CD14-positive monocyte (primary cell): ENCODE results near the gene FBH1. TPM values are rescaled to one million over a fixed set of nuclear protein-coding genes. Genes with fewer than 3 reads are reported as not detected.

Experiments used
- DNase-seq, 3 donors: peaks; one replicate each; pipeline ENCODE4 v3.0.0-alpha.2; 2011 to 2022
- H2AFZ ChIP-seq: 2 replicates; pipeline ENCODE4 v1.6.0; 2012; ENCODE audit warnings: mild to moderate bottlenecking, low read depth, low read length, inconsistent platforms; ENCODE audit not compliant: insufficient read depth, poor library complexity, severe bottlenecking
- H3K27ac ChIP-seq, 2 donors: 1 replicate in 1 of 2; 2 replicates in 1 of 2; pipeline ENCODE4 v1.5.1; 2012 to 2013; ENCODE audit warnings: low read length in 2 of 2, control low read depth in 1 of 2, inconsistent platforms in 1 of 2, low read depth in 1 of 2, mild to moderate bottlenecking in 1 of 2
- H3K27me3 ChIP-seq, 2 donors: one replicate each; pipeline versions ENCODE4 v1.6.0 to v1.6.1; 2011 to 2013; ENCODE audit warnings: low read length in 2 of 2; ENCODE audit not compliant: control insufficient read depth in 2 of 2, insufficient read depth in 2 of 2
- H3K36me3 ChIP-seq, 2 donors: replicated peaks in 1 of 2; 1 replicate in 1 of 2; 2 replicates in 1 of 2; pipeline versions ENCODE4 v1.5.1 to v1.6.1; 2012 to 2013; ENCODE audit warnings: low read length in 2 of 2, control low read depth in 1 of 2, inconsistent platforms in 1 of 2, mild to moderate bottlenecking in 1 of 2; ENCODE audit not compliant: insufficient read depth in 2 of 2, control insufficient read depth in 1 of 2
- H3K4me1 ChIP-seq, 2 donors: 1 replicate in 1 of 2; 2 replicates in 1 of 2; pipeline versions ENCODE4 v1.5.1 to v1.6.1; 2012 to 2013; ENCODE audit warnings: low read length in 2 of 2, control low read depth in 1 of 2, inconsistent platforms in 1 of 2, mild to moderate bottlenecking in 1 of 2, moderate library complexity in 1 of 2; ENCODE audit not compliant: insufficient read depth in 2 of 2, control insufficient read depth in 1 of 2
- H3K4me2 ChIP-seq: replicated peaks from 2 replicates; pipeline ENCODE3; 2012; ENCODE audit warnings: low read length, moderate library complexity, mild to moderate bottlenecking; ENCODE audit not compliant: poor library complexity, severe bottlenecking; ENCODE audit errors: extremely low read depth
- H3K4me3 ChIP-seq, 3 experiments: fragments of 200-600 bp in 1 of 3; sonication (generic) in 1 of 3; replicated peaks in 1 of 3; 1 replicate in 2 of 3; 2 replicates in 1 of 3; pipeline ENCODE4 v1.5.1; 2011 to 2013; ENCODE audit warnings: low read length in 3 of 3, mild to moderate bottlenecking in 3 of 3, control low read depth in 2 of 3, low read depth in 2 of 3, inconsistent platforms in 1 of 3, moderate library complexity in 1 of 3
- H3K79me2 ChIP-seq: 2 replicates; pipeline ENCODE4 v1.6.0; 2012; ENCODE audit warnings: mild to moderate bottlenecking, control low read depth, inconsistent platforms, low read length, moderate library complexity; ENCODE audit not compliant: insufficient read depth
- H3K9ac ChIP-seq: 2 replicates; pipeline ENCODE4 v1.6.0; 2017; ENCODE audit warnings: low read length, mild to moderate bottlenecking; ENCODE audit not compliant: insufficient read depth, poor library complexity, severe bottlenecking
- H3K9me3 ChIP-seq, 2 donors: replicated peaks in 1 of 2; 1 replicate in 1 of 2; 2 replicates in 1 of 2; pipeline versions ENCODE4 v1.5.1 to v1.6.1; 2012 to 2013; ENCODE audit warnings: low read length in 2 of 2, control low read depth in 1 of 2; ENCODE audit not compliant: control insufficient read depth in 1 of 2, insufficient read depth in 1 of 2
- H4K20me1 ChIP-seq: 2 replicates; pipeline ENCODE4 v1.6.0; 2012; ENCODE audit warnings: mild to moderate bottlenecking, low read length, control low read depth, moderate library complexity; ENCODE audit not compliant: insufficient read depth
- H3K27ac Mint-ChIP-seq, 7 donors: one replicate each; pipeline ENCODE4 v1.8.0; 2020; ENCODE audit warnings: mild to moderate bottlenecking in 7 of 7, mixed read lengths in 7 of 7, moderate library complexity in 6 of 7, inconsistent platforms in 2 of 7
- H3K27me3 Mint-ChIP-seq, 3 donors: one replicate each; pipeline ENCODE4 v1.8.0; 2021 to 2022; ENCODE audit warnings: low read depth in 3 of 3, mild to moderate bottlenecking in 3 of 3, mixed read lengths in 3 of 3, moderate library complexity in 3 of 3, inconsistent platforms in 1 of 3
- H3K36me3 Mint-ChIP-seq, 2 donors: one replicate each; pipeline ENCODE4 v1.8.0; 2020; ENCODE audit warnings: mixed read lengths in 2 of 2, inconsistent platforms in 1 of 2, mild to moderate bottlenecking in 1 of 2
- H3K4me1 Mint-ChIP-seq: one replicate; pipeline ENCODE4 v1.8.0; 2020; ENCODE audit warnings: mild to moderate bottlenecking, mixed read lengths
- H3K4me3 Mint-ChIP-seq, 2 donors: one replicate each; pipeline ENCODE4 v1.8.0; 2020; ENCODE audit warnings: mild to moderate bottlenecking in 2 of 2, mixed read lengths in 2 of 2, moderate library complexity in 1 of 2
- H3K9me3 Mint-ChIP-seq, 7 donors: one replicate each; pipeline ENCODE4 v1.8.0; 2020 to 2022; ENCODE audit warnings: mixed read lengths in 7 of 7, mild to moderate bottlenecking in 6 of 7, moderate library complexity in 6 of 7, inconsistent platforms in 2 of 7
- WGBS: methylation state at CpG from one replicate; pipeline ENCODE4 v1.1.5; 2013; ENCODE audit warnings: missing lambda C conversion rate; ENCODE audit not compliant: insufficient coverage; 5-methylcytosine and 5-hydroxymethylcytosine counted together
- intact Hi-C, 2 donors: fragments of 100-400 bp; cut with micrococcal nuclease; formaldehyde crosslinking; loops; one replicate each; pipeline versions ENCODE4 v1.15.0 to v1.15.1; 2023
- polyA plus RNA-seq, 3 donors: library from polyadenylated mRNA; depleted of rRNA in 1 of 3; unstranded in 2 of 3; stranded (reverse) in 1 of 3; fragments of 300-500 nt in 2 of 3; fragments of >200 nt in 1 of 3; fragmentation: Illumina TruSeq in 2 of 3; gene quantifications; 1 replicate in 2 of 3; 2 replicates in 1 of 3; pipeline ENCODE4 v1.2.3, GENCODE V29; 2012 to 2021
- TF ChIP-seq, protein P1 (sequence below): fragments of 200-600 bp; IDR thresholded peaks from one replicate; pipeline ENCODE4 v1.8.0; 2022; ENCODE audit warnings: antibody characterized with exemption, mild to moderate bottlenecking

Gene FBH1
- polyA plus RNA-seq, 3 donors, result 33.9 to 73.3 (median 48.3) TPM

DNA sequence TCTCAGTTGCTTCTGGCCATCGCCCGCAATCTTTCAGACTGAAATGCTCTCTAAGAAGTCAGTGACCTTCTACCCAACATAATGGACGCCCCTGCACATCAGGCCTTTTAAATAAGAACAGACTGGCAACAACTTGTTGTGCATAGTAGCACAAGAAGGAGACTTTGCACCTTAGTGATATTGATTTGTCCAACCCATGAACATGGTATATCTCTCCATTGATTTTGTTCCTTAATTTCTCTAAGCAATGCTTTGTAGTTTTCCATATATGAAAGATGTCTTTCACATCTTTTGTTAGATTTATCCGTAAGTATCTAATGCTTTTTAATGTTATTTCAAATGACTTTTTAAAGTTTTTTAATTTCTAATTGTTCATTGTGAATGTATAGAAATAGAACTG, 83.0 kb downstream of the FBH1 start:
- no CpG with 5 or more reads among the region's 4 CpGs for WGBS
- H3K27ac Mint-ChIP-seq, result no peak overlapping the region

DNA sequence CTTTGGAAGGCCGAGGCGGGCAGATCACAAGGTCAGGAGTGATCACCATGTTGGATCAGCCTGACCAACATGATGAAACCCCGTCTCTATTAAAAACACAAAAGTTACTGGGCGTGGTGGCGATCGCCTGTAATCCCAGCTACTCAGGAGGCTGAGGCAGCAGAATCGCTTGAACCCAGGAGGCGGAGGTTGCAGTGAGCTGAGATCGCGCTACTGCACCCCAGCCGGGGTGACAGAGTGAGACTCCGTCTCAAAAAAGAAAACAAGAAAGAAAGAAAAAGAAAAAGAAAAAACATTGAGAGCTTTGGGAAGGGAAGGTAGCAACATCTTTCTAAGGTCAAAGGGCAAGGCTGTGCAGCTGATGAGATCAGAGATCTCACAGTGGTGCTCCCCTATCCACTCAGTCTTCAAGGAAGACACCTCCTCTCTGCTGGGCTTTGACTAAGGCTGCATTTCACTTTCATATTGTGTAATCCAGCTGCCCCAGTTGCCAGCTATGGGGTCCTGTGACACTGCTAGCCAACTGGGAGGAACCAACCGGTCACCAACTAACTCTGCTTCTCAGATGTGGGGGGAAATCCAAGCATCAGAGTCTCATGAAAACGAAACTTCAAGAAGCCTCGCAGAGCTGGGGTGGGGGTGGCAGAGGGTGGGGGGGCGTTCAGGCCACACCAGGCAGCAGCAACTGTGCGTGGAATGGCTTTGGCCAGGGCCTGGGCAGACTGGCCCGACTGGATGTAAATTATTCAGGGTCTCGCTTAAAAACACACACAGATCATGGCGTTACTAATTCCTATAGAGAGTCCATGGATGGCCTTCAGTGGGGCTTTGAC, 85.8 kb downstream of the FBH1 start:
- peaks cover 39% of the 10 kb centered on the region for H3K4me1 Mint-ChIP-seq
- H3K4me3 Mint-ChIP-seq, result peak overlapping the region; percentile 98 to 99
- peaks cover 43% of the 10 kb centered on the region for H3K79me2 ChIP-seq
- peak overlapping the region; percentile 71 to 97 (median 96) for H3K4me3 ChIP-seq
- peak overlapping the region; percentile 86 for H3K9ac ChIP-seq
- intact Hi-C loops, result loop anchor here in 1 of 2 donors (2.0 to 10.0 kb wide), 2 partner anchors 87 to 291 kb away; partner anchors contain the start of genes ANKRD16 and TASOR2
- no peaks in the 10 kb centered on the region for H3K36me3 ChIP-seq
- WGBS, result 61% methylated on average over 16 of the region's 20 CpGs
- H3K27me3 ChIP-seq, result peaks cover 0 to 3% of the 10 kb centered on the region in 2 donors
- peak overlapping the region; percentile 89 to 95 (median 93) for H3K27ac Mint-ChIP-seq
- H3K27ac ChIP-seq, result peak overlapping the region; percentile 68 to 86
- TF ChIP-seq, protein P1, sequence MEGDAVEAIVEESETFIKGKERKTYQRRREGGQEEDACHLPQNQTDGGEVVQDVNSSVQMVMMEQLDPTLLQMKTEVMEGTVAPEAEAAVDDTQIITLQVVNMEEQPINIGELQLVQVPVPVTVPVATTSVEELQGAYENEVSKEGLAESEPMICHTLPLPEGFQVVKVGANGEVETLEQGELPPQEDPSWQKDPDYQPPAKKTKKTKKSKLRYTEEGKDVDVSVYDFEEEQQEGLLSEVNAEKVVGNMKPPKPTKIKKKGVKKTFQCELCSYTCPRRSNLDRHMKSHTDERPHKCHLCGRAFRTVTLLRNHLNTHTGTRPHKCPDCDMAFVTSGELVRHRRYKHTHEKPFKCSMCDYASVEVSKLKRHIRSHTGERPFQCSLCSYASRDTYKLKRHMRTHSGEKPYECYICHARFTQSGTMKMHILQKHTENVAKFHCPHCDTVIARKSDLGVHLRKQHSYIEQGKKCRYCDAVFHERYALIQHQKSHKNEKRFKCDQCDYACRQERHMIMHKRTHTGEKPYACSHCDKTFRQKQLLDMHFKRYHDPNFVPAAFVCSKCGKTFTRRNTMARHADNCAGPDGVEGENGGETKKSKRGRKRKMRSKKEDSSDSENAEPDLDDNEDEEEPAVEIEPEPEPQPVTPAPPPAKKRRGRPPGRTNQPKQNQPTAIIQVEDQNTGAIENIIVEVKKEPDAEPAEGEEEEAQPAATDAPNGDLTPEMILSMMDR, result no peak
- DNase-seq, result peak; percentile 78 to 95 (median 79)
- no peaks in the 10 kb centered on the region for H3K9me3 Mint-ChIP-seq
- no peaks in the 10 kb centered on the region for H3K9me3 ChIP-seq
- peaks cover 12% of the 10 kb centered on the region for H4K20me1 ChIP-seq
- peaks cover 0 to 8% of the 10 kb centered on the region in 2 donors for H3K36me3 Mint-ChIP-seq
- peak overlapping the region; percentile 95 for H2AFZ ChIP-seq
- peaks cover 5 to 7% (median 6%) of the 10 kb centered on the region in 3 donors for H3K27me3 Mint-ChIP-seq
- peak overlapping the region; percentile 97 for H3K4me2 ChIP-seq
- peaks cover 24 to 38% of the 10 kb centered on the region in 2 donors for H3K4me1 ChIP-seq

More for the DNA sequence above, 83.0 kb downstream of the FBH1 start:
- no peaks in the 10 kb centered on the region for H3K9me3 ChIP-seq
- H3K4me1 Mint-ChIP-seq, result peaks cover 40% of the 10 kb centered on the region
- TF ChIP-seq, protein P1, result no peak
- H3K27me3 ChIP-seq, result no peaks in the 10 kb centered on the region
- no peak overlapping the region for H3K4me3 ChIP-seq
- peaks cover 23% of the 10 kb centered on the region for H4K20me1 ChIP-seq
- H3K9me3 Mint-ChIP-seq, result no peaks in the 10 kb centered on the region
- H3K4me1 ChIP-seq, result peaks cover 21 to 33% of the 10 kb centered on the region in 2 donors
- no peak overlapping the region for H3K4me2 ChIP-seq
- peaks cover 61% of the 10 kb centered on the region for H3K79me2 ChIP-seq
- H3K27ac ChIP-seq, result no peak overlapping the region
- H3K36me3 Mint-ChIP-seq, result peaks cover 7 to 20% of the 10 kb centered on the region in 2 donors
- peaks cover 0 to under 1% (median under 1%) of the 10 kb centered on the region in 3 donors for H3K27me3 Mint-ChIP-seq
- intact Hi-C loops, result loop anchor here in 1 of 2 donors (10.0 kb wide), 1 partner anchor 288 kb away; the partner anchor contains the start of gene TASOR2
- DNase-seq, result no peak
- no peak overlapping the region for H3K9ac ChIP-seq
- peaks cover 0 to 9% of the 10 kb centered on the region in 2 donors for H3K36me3 ChIP-seq
- H3K4me3 Mint-ChIP-seq, result no peak overlapping the region
- H2AFZ ChIP-seq, result no peak overlapping the region
